Stomach (tissue), 9 donors: ENCODE results near the gene TANGO2. TPM values are rescaled to one million over a fixed set of nuclear protein-coding genes. Genes with fewer than 3 reads are reported as not detected.

ENCODE experiments used
- DNase-seq, 2 donors: peaks; one replicate each; pipeline versions ENCODE4 v3.0.0 to v3.0.0-alpha.2; 2013 to 2019
- H3K27ac ChIP-seq, 5 donors: fragments of 200-600 bp in 4 of 5; sonication (generic) in 4 of 5; one replicate each; pipeline ENCODE4 v1.5.1; 2013 to 2019; ENCODE audit warnings: mild to moderate bottlenecking in 1 of 5, moderate library complexity in 1 of 5
- H3K27me3 ChIP-seq, 3 donors: fragments of 200-600 bp; sonication (generic); one replicate each; pipeline ENCODE4 v1.5.1; 2017 to 2019; ENCODE audit warnings: mixed run types in 1 of 3
- H3K36me3 ChIP-seq, 4 donors: fragments of 200-600 bp; sonication (generic); 1 replicate in 3 of 4; 2 replicates in 1 of 4; pipeline ENCODE4 v1.5.1; 2016 to 2019
- H3K4me1 ChIP-seq, 4 donors: fragments of 200-600 bp; sonication (generic); one replicate each; pipeline ENCODE4 v1.5.1; 2016 to 2019
- H3K4me3 ChIP-seq, 4 donors: fragments of 200-600 bp; sonication (generic) in 3 of 4; one replicate each; pipeline ENCODE4 v1.5.1; 2016 to 2019; ENCODE audit warnings: mild to moderate bottlenecking in 1 of 4
- H3K9me3 ChIP-seq, 4 donors: fragments of 200-600 bp; sonication (generic); one replicate each; pipeline ENCODE4 v1.5.1; 2016 to 2019
- CTCF ChIP-seq, 7 experiments: fragments of 450-650 bp in 4 of 7; fragments of 200-600 bp in 3 of 7; sonication (generic) in 3 of 7; IDR thresholded peaks; one replicate each; pipeline ENCODE4 v1.5.1; 2016 to 2019; ENCODE audit warnings: antibody characterized with exemption in 7 of 7, control low read depth in 2 of 7, mild to moderate bottlenecking in 1 of 7
- EP300 ChIP-seq: sonication (generic); formaldehyde crosslinking; IDR thresholded peaks from one replicate; pipeline ENCODE4 v1.6.1; 2017; ENCODE audit warnings: antibody characterized with exemption
- POLR2A ChIP-seq, 4 donors: fragments of 450-650 bp; IDR thresholded peaks; one replicate each; pipeline ENCODE4 v1.6.1; 2016; ENCODE audit warnings: antibody characterized with exemption in 4 of 4, control low read depth in 2 of 4, mild to moderate bottlenecking in 1 of 4, moderate library complexity in 1 of 4
- POLR2AphosphoS5 ChIP-seq, 3 donors: sonication (generic); formaldehyde crosslinking; IDR thresholded peaks; one replicate each; pipeline ENCODE4 v1.6.1; 2016; ENCODE audit warnings: antibody characterized with exemption in 3 of 3
- WGBS, 5 donors: extraction: QIAGEN DNeasy Blood & Tissue Kit in 3 of 5; methylation state at CpG; one replicate each; pipeline versions ENCODE4 v1.1.5 to v1.1.7; 2013 to 2018; 5-methylcytosine and 5-hydroxymethylcytosine counted together
- intact Hi-C: fragments of 100-400 bp; cut with DNase I; formaldehyde crosslinking; loops from one replicate; pipeline ENCODE4 v1.15.1; 2023; ENCODE audit warnings: low total_unique reads
- polyA plus RNA-seq, 3 donors: library from polyadenylated mRNA; stranded (reverse); fragments of 200-250 nt; gene quantifications; one replicate each; pipeline ENCODE4 v1.2.3, GENCODE V29; 2013
- total RNA-seq, 5 donors: library from RNA; depleted of rRNA; stranded (reverse); fragments of >200 nt; gene quantifications; one replicate each; pipeline versions ENCODE4 v1.1.0 to v1.2.3, GENCODE V29; 2014 to 2016
- donor health status: healthy with polysubstance abuse.
- donor health status: Bipolar disorder and iron deficiency.
- donor health status: healthy.

The TANGO2 gene
- total and polyA plus RNA-seq, 8 donors: 13.8 to 38.8 (median 26.6) TPM

DNA sequence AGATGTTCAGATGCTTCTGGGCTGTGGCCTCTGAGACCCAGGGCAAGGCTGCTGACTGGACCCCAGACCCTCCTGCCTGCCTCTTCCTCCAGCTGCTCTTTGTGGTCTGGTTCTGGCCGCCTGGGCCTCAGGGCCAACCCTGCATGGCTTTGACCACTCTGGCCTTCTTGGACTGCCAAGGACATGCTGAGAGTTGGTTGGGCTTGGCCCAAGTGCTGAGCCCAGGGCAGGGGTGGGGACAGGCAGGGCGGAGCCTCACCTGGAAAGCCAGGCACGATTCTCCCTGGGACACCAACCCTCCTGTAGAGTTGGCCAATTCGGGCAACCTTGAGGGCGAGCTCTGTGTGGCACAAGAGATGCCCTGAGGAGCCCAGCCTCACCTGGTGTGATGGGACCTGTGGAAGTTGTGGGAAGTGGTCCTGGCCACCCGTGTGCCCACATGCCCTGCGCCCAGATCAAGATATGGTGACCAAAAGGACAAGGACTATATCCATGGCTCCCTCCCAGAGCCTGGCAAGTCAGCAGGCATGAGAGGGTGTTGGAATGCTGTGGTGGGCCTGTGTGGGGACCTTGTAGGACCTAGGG lies 11.6 kb downstream of the TANGO2 start:
- Histone ChIP-seq H3K4me1 (peaks cover 8 to 51% (median 27%) of the 10 kb centered on the region in 4 donors), H3K27ac (peak overlapping the region in 4 of 5 donors; percentile 23 to 47 (median 34)), H3K4me3 (no peak overlapping the region), H3K36me3 (peaks cover 6 to 27% (median 16%) of the 10 kb centered on the region in 4 donors), H3K9me3 (no peaks in the 10 kb centered on the region), H3K27me3 (no peaks in the 10 kb centered on the region)
- DNase-seq: peak in 1 of 2 donors; percentile 42
- 80 to 87% (median 82%) methylated on average over 6 to 7 of the region's 7 CpGs for WGBS, 5 donors
- TF ChIP-seq POLR2AphosphoS5 (IDR thresholded peaks at IDR 0.05): no peak
- TF ChIP-seq CTCF (IDR thresholded peaks at IDR 0.05): no peak
- no peak for TF ChIP-seq EP300
- TF ChIP-seq POLR2A (IDR thresholded peaks at IDR 0.05): no peak
- intact Hi-C loops: no loop called here

DNA sequence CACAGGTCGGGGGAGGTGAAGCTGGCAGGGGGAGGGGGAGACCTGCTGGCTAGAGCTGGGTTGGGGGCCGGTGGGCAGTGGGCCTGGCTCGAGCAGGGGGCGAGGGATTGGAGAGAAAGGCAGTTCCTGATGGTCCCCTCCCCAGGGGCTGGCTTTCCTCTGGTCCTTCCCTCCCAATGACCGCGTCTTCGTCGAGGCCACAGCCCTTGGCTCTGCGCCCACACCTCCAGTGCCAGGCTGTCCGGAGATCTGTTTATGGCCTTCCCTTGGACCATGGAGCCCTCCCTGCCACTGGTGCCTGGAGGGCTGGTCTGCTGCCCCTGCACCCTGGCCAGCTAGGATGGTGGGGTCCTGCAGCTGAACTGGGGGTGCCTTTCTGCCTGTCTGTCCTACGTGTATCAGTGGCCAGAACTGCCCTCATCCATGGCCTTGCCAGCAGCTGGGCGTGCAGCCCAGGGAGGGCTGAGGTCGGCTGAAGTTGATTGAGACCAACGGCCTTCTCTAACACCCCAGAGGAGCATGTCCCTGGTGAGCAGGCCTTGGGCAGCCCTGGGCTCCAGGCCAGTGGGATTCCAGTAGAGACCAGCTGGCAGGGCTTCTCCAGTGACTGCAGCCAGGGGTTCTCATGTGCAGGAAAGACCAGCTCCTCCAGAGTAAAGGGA lies 12.3 kb downstream of the TANGO2 start:
- TF ChIP-seq POLR2A (IDR thresholded peaks at IDR 0.05) (no peak), EP300 (no peak), POLR2AphosphoS5 (IDR thresholded peaks at IDR 0.05) (no peak), CTCF (IDR thresholded peaks at IDR 0.05) (no peak)
- Histone ChIP-seq H3K36me3 (peaks cover 9 to 34% (median 23%) of the 10 kb centered on the region in 4 donors), H3K9me3 (no peaks in the 10 kb centered on the region), H3K4me1 (peaks cover 8 to 51% (median 27%) of the 10 kb centered on the region in 4 donors), H3K4me3 (no peak overlapping the region), H3K27ac (peak overlapping the region; percentile 23 to 51 (median 38)), H3K27me3 (no peaks in the 10 kb centered on the region)
- peak in 1 of 2 donors; percentile 63 for DNase-seq
- WGBS, 5 donors: 23 to 64% (median 45%) methylated on average over 8 to 14 of the region's 14 CpGs
- intact Hi-C loops: no loop called here

DNA sequence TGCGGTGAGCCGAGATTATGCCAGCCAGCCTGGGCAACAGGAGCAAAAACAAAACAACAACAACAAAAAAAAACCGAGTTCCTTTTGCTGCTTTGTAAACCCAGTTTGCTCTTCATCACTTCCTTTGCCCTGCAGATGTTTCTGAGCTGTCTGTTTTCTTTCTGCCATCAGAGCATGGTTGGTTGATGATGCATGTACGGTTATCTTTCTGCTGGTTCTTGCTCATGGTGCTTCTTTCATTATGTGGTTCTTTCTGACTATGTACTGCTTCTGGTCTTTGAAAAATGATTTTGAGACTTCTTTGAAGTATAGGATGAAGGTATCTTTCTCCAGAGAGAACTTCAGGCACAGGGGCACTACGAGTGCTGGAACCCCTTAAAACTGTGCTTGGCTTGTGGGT lies 13.2 kb downstream of the TANGO2 start:
- intact Hi-C loops: no loop called here
- no peak for TF ChIP-seq EP300
- TF ChIP-seq POLR2AphosphoS5 (IDR thresholded peaks at IDR 0.05): no peak
- no peak for TF ChIP-seq CTCF (IDR thresholded peaks at IDR 0.05)
- TF ChIP-seq POLR2A (IDR thresholded peaks at IDR 0.05): no peak
- 81 to 95% (median 86%) methylated on average over 5 of the region's 5 CpGs for WGBS, 5 donors

GRCh38 chr22:20035375-20036083 lies 14.6 kb downstream of the TANGO2 start:
- Histone ChIP-seq H3K9me3 (no peaks in the 10 kb centered on the region), H3K27me3 (no peaks in the 10 kb centered on the region), H3K27ac (no peak overlapping the region), H3K36me3 (peaks cover 12 to 58% (median 46%) of the 10 kb centered on the region in 4 donors), H3K4me1 (peaks cover 8 to 41% (median 27%) of the 10 kb centered on the region in 4 donors), H3K4me3 (no peak overlapping the region)
- 53 to 87% (median 63%) methylated on average over 15 to 16 of the region's 16 CpGs for WGBS, 5 donors
- TF ChIP-seq POLR2A (IDR thresholded peaks at IDR 0.05): no peak
- TF ChIP-seq CTCF (IDR thresholded peaks at IDR 0.05): no peak
- no peak for TF ChIP-seq EP300
- TF ChIP-seq POLR2AphosphoS5 (IDR thresholded peaks at IDR 0.05): no peak
- intact Hi-C loops: no loop called here
- DNase-seq: peak in 1 of 2 donors; percentile 43

More for the DNA sequence above, 13.2 kb downstream of the TANGO2 start:
- Histone ChIP-seq H3K27ac (no peak overlapping the region), H3K36me3 (peaks cover 12 to 44% (median 32%) of the 10 kb centered on the region in 4 donors), H3K9me3 (no peaks in the 10 kb centered on the region), H3K27me3 (no peaks in the 10 kb centered on the region), H3K4me3 (no peak overlapping the region), H3K4me1 (peaks cover 8 to 47% (median 27%) of the 10 kb centered on the region in 4 donors)
- no peak for DNase-seq
